Transverse colon (tissue), 3 donors: ENCODE measurements around the gene NASP.

Experiments
- CTCF ChIP-seq, 5 experiments: fragments of 200-600 bp in 3 of 5; fragments of 450-650 bp in 2 of 5; sonication (generic) in 3 of 5; IDR thresholded peaks; 1 replicate in 2 of 5; 2 replicates in 3 of 5; pipeline ENCODE4 v1.5.1; 2016 to 2017; ENCODE audit warnings: antibody characterized with exemption in 5 of 5, inconsistent platforms in 3 of 5, mild to moderate bottlenecking in 2 of 5, moderate library complexity in 1 of 5
- POLR2A ChIP-seq: fragments of 450-650 bp; IDR thresholded peaks from one replicate; pipeline ENCODE4 v1.6.1; 2016; ENCODE audit warnings: antibody characterized with exemption, mild to moderate bottlenecking, moderate library complexity

- TF ChIP-seq CTCF (IDR thresholded peaks at IDR 0.05) (no peak), POLR2A (no peak)
Measured at GRCh38 chr1:45621501-45621836, 37.6 kb downstream of the NASP start.
